Measurements from ENCODE around the gene SMIM1. TPM values are rescaled to one million over a fixed set of nuclear protein-coding genes. Genes with fewer than 3 reads are reported as not detected.

SMIM1 gene
- total and polyA plus RNA-seq, 2 experiments from 2014 or later: 3.2 to 7.2 TPM

GRCh38 chr1:3741566-3742438, 30.7 kb upstream of the SMIM1 start:
- H3K9me3 Mint-ChIP-seq: no peaks in the 10 kb centered on the region
- no peak for TF ChIP-seq ZNF331 (CRISPR knock-in tag; IDR thresholded peaks at IDR 0.05; ENCODE audit: low read depth)
- Histone ChIP-seq H3K4me3 (no peak overlapping the region), H3K79me2 (replicated peaks; ENCODE audit: insufficient read depth) (peaks cover 34% of the 10 kb centered on the region), H3K4me1 (ENCODE audit: insufficient read depth) (peaks cover 13% of the 10 kb centered on the region; the same call in 1 of the 2 replicates), H3K27me3 (ENCODE audit: insufficient read depth) (no peaks in the 10 kb centered on the region), H4K20me1 (replicated peaks; ENCODE audit: insufficient read depth) (peaks cover 22% of the 10 kb centered on the region), H3K27ac (ENCODE audit: low read depth) (no peak overlapping the region), H2AFZ (no peak overlapping the region), H3K36me3 (ENCODE audit: insufficient read depth) (peaks cover 8% of the 10 kb centered on the region; the same call in 1 of the 2 replicates), H3K4me2 (no peak overlapping the region), H3K9me2 (ENCODE audit: insufficient read depth) (no peaks in the 10 kb centered on the region), H3F3A (replicated peaks; ENCODE audit: low read depth) (0 out of 2 replicates have a peak, but pooled peaks cover 8% of the 10 kb centered on the region)
- peak overlapping the region; percentile 69; the same call in 1 of the 2 replicates for H3K27ac Mint-ChIP-seq
- peaks cover 15% of the 10 kb centered on the region for H3K27me3 Mint-ChIP-seq (ENCODE audit: insufficient read depth, low read depth, poor library complexity)
- H3K36me3 Mint-ChIP-seq (ENCODE audit: low read depth): peaks cover 48% of the 10 kb centered on the region
- peaks cover 25% of the 10 kb centered on the region for H3K4me1 Mint-ChIP-seq
- H3K4me3 Mint-ChIP-seq: no peak overlapping the region
- ATAC-seq (no peak), DNase-seq (ENCODE audit: low spot score) (no peak)

GRCh38 chr1:3742439-3743298, 29.9 kb upstream of the SMIM1 start:
- no peak overlapping the region; the same call in 1 of the 2 replicates for H3K27ac Mint-ChIP-seq
- ATAC-seq: no peak
- peaks cover 34% of the 10 kb centered on the region for H3K79me2 ChIP-seq (replicated peaks; ENCODE audit: insufficient read depth)
- peaks cover 16% of the 10 kb centered on the region for H4K20me1 ChIP-seq (replicated peaks; ENCODE audit: insufficient read depth)
- H3K4me2 ChIP-seq: no peak overlapping the region
- H3K27ac ChIP-seq (ENCODE audit: low read depth): no peak overlapping the region
- peaks cover under 1% of the 10 kb centered on the region; the same call in 1 of the 2 replicates for H3K36me3 ChIP-seq (ENCODE audit: insufficient read depth)
- H3K4me3 ChIP-seq: no peak overlapping the region
- H3K9me2 ChIP-seq (ENCODE audit: insufficient read depth): no peaks in the 10 kb centered on the region
- H3K27me3 ChIP-seq (ENCODE audit: insufficient read depth): no peaks in the 10 kb centered on the region
- H3K36me3 Mint-ChIP-seq (ENCODE audit: low read depth): peaks cover 40% of the 10 kb centered on the region
- peaks cover 15% of the 10 kb centered on the region for H3K27me3 Mint-ChIP-seq (ENCODE audit: insufficient read depth, low read depth, poor library complexity)
- peaks cover 25% of the 10 kb centered on the region for H3K4me1 Mint-ChIP-seq
- peaks cover 13% of the 10 kb centered on the region; the same call in 1 of the 2 replicates for H3K4me1 ChIP-seq (ENCODE audit: insufficient read depth)
- no peak for DNase-seq (ENCODE audit: low spot score)
- H3K4me3 Mint-ChIP-seq: no peak overlapping the region
- H3F3A ChIP-seq (replicated peaks; ENCODE audit: low read depth): 0 out of 2 replicates have a peak, but pooled peaks cover 6% of the 10 kb centered on the region
- no peak overlapping the region for H2AFZ ChIP-seq
- no peaks in the 10 kb centered on the region for H3K9me3 Mint-ChIP-seq
- no peak for TF ChIP-seq REST (IDR thresholded peaks at IDR 0.05; ENCODE audit: unreplicated experiment)
- TF ChIP-seq ZNF331 (CRISPR knock-in tag; IDR thresholded peaks at IDR 0.05; ENCODE audit: low read depth): no peak
- TF ChIP-seq POLR2AphosphoS5 (IDR thresholded peaks at IDR 0.05; ENCODE audit: low read depth): no peak
- TF ChIP-seq EZH2 (IDR thresholded peaks at IDR 0.05; ENCODE audit: low read depth, unreplicated experiment): no peak
- no peak for TF ChIP-seq ETS1 (IDR thresholded peaks at IDR 0.05)
- TF ChIP-seq CTCF (conservative IDR thresholded peaks at IDR 0.05; ENCODE audit: low read depth in 2 of 2): no peak
- TF ChIP-seq EZH2phosphoT487 (IDR thresholded peaks at IDR 0.05; ENCODE audit: unreplicated experiment): no peak
- TF ChIP-seq NANOG (IDR thresholded peaks at IDR 0.05; ENCODE audit: borderline replicate concordance): no peak
- no peak for TF ChIP-seq JUNB (IDR thresholded peaks at IDR 0.05; ENCODE audit: unreplicated experiment)

All from GM23338 (cell line).